ELF-1 (cell line): ENCODE data around the gene MAMSTR.

Source experiments
- DNase-seq: peaks from one replicate; pipeline ENCODE4 v3.0.0-alpha.2; 2016; ENCODE audit warnings: low read depth, low spot score

Gene MAMSTR

GRCh38 chr19:48668332-48668731 is 51.2 kb downstream of the MAMSTR start:
- no peak for DNase-seq

- DNase-seq = no peak
These were observed 53.7 kb downstream of the MAMSTR start for GRCh38 chr19:48665786-48666185.

GRCh38 chr19:48664476-48664875 is 55.0 kb downstream of the MAMSTR start:
- no peak for DNase-seq

DNA sequence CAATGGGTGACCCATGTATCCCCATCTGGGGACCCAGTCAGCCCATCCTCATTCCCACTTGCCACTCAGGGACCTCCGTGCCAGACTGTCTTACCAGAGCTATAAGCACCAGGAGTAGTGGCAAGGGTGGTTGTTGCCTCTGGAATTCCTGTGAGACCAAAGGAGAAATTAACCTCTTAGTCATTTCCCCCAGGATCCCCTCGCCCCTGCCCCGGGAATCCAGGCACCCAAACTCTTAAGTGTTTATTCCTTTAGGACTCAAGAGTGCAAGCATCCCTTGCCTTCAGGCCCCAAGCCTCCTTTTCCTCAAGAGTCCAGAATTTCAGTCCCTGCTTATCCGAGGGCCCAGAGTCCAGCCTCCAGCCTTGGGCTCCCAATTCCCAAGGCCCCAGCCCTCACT is 55.9 kb downstream of the MAMSTR start:
- DNase-seq = no peak
